ENCODE measurements around the gene TSR1. TPM values are rescaled to one million over a fixed set of nuclear protein-coding genes. Genes with fewer than 3 reads are reported as not detected.

The TSR1 gene
- total RNA-seq, 4 donors from 2014 or later: 20.3 to 70.2 (median 46.0) TPM

DNA sequence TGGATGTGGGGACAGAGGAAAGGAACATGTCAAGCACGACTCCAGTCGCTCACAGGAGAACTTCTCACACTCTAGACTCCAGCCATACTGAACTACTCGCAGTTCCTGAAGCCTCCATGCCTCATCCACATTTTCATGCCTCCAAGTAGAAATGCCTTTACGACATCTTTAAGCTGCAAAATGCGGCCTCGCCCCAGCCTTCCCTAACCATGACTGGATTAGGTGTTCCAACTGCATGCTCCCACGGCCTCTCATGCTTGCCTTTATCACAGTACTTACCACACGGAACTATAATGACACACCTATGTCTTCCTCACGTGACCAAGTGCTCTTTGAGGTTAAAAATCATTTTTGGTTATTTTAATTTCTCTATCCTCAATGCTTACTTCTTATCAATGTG lies 56.5 kb downstream of the TSR1 start:
- Histone ChIP-seq H3K4me1 (peaks cover 0 to 7% (median 0%) of the 10 kb centered on the region in 3 donors), H3K4me3 (no peak overlapping the region), H3K27me3 (no peaks in the 10 kb centered on the region), H3K9me3 (no peaks in the 10 kb centered on the region), H3K36me3 (peaks cover 23 to 97% (median 32%) of the 10 kb centered on the region in 3 donors), H3K27ac (no peak overlapping the region)
- intact Hi-C loops (cut with DNase I): no loop called here
- TF ChIP-seq POLR2A (IDR thresholded peaks at IDR 0.05) (no peak), CTCF (IDR thresholded peaks at IDR 0.05) (no peak)
- no peak for DNase-seq
- 80 to 92% methylated on average over 9 of the region's 9 CpGs for WGBS, 2 donors

DNA sequence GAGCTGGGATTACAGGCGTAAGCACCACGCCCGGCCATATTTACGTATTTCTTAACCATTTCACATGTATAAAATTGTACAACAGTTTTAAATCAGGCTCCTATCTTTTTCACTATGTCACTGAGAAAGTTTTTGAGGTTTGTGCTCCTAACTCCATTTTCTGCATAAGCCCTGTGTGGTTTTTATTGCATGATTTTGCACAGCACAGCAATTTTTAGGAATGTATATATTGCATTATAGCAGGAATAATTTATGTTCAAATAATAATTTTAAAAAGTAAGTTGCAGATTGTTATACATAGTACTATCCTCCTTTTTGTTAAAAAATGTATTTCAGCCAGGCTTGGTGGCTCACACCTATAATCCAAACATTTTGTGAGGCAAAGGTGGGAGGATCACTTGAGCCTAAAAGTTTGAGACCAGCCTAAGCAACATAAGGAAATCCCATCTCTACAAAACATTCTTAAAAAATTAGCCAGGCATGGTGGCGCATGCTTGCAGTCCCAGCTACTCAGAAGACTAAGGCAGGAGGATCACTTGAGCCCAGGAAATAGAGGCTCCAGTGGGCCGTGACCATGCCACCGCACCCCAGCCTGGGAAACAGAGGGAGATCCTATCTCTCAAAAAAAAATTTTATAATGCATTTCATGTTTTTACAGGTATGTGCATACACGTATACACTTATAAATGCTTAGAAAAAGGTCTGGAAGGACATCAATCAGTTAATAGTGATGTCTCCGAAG lies 58.7 kb downstream of the TSR1 start:
- no peaks in the 10 kb centered on the region for H3K9me3 ChIP-seq
- TF ChIP-seq POLR2A (IDR thresholded peaks at IDR 0.05): no peak
- no peak for TF ChIP-seq CTCF (IDR thresholded peaks at IDR 0.05)
- no peaks in the 10 kb centered on the region for H3K27me3 ChIP-seq
- DNase-seq: no peak
- no peak overlapping the region for H3K4me3 ChIP-seq
- intact Hi-C loops (cut with DNase I): no loop called here
- peaks cover 0 to 7% (median 0%) of the 10 kb centered on the region in 3 donors for H3K4me1 ChIP-seq
- H3K27ac ChIP-seq: no peak overlapping the region
- WGBS, 2 donors: 91 to 93% methylated on average over 9 of the region's 9 CpGs
- H3K36me3 ChIP-seq: peaks cover 16 to 97% (median 28%) of the 10 kb centered on the region in 3 donors

DNA sequence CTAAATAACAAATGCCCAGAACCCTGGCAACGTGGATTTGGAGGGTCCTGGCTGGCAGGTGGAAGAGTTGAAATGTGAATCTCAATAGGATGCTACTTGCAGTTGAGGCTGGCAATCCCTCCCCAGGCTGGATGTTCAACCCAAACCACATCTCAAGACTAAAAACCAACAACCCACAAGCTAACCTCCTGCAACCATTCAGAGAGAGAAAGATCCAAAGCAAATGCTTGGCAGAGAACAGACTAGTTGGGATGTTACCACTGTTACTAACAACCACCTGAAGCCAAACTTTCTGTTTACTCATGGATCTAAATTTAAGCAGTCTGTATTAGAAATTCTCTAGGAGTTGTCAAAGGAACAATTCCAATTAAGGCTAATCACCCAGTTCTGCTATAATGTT lies 60.5 kb downstream of the TSR1 start:
- H3K36me3 ChIP-seq: peaks cover 10 to 94% (median 18%) of the 10 kb centered on the region in 3 donors
- DNase-seq: no peak
- H3K27me3 ChIP-seq: no peaks in the 10 kb centered on the region
- H3K9me3 ChIP-seq: no peaks in the 10 kb centered on the region
- intact Hi-C loops (cut with DNase I): no loop called here
- H3K27ac ChIP-seq: no peak overlapping the region
- 54 to 86% methylated on average over 1 of the region's 1 CpG for WGBS, 2 donors
- H3K4me1 ChIP-seq: peaks cover 0 to 7% (median 0%) of the 10 kb centered on the region in 3 donors
- no peak overlapping the region for H3K4me3 ChIP-seq
- no peak for TF ChIP-seq POLR2A (IDR thresholded peaks at IDR 0.05)
- TF ChIP-seq CTCF (IDR thresholded peaks at IDR 0.05): no peak

- TF ChIP-seq CTCF (IDR thresholded peaks at IDR 0.05): no peak
- WGBS, 2 donors: 66 to 80% methylated on average over 2 of the region's 2 CpGs
- H3K9me3 ChIP-seq: no peaks in the 10 kb centered on the region
- no peak overlapping the region for H3K27ac ChIP-seq
- H3K36me3 ChIP-seq: peaks cover 5 to 94% (median 7%) of the 10 kb centered on the region in 3 donors
- H3K4me3 ChIP-seq: no peak overlapping the region
- DNase-seq: no peak
- H3K27me3 ChIP-seq: no peaks in the 10 kb centered on the region
- intact Hi-C loops (cut with DNase I): no loop called here
- H3K4me1 ChIP-seq: peaks cover 0 to 7% (median 0%) of the 10 kb centered on the region in 3 donors
These were observed 61.8 kb downstream of the TSR1 start for GRCh38 chr17:2274414-2274813.

Small RNA genes lying within 50 kb of the gene (small RNA-seq; reads per million reads assigned to genes)
- gene AC006435.3 (0 reads per million in 4 donors), gene SNORD91A (2,088 to 3,546 (median 3,056) reads per million in 4 donors), gene SNORD91B (318 to 453 (median 375) reads per million in 4 donors)

Other genes starting within 250 kb of the TSR1 start
- 10 to 100 TPM; 17.9 to 24.0 (median 20.1) TPM for gene SMG6, start 32.7 kb downstream of the TSR1 start, total RNA-seq
- 10 to 100 TPM in 3 of 4 donors, 1 to 10 TPM in 1; 8.7 to 34.8 (median 15.8) TPM for gene SRR, start 32.5 kb downstream of the TSR1 start, total RNA-seq
- 10 to 100 TPM; 24.3 to 67.9 (median 35.3) TPM for gene SGSM2, start 1.0 kb upstream of the TSR1 start, total RNA-seq
- 10 to 100 TPM in 3 of 4 donors, 1 to 10 TPM in 1; 7.2 to 23.0 (median 17.4) TPM for gene MNT, start 64.6 kb upstream of the TSR1 start, total RNA-seq
- gene METTL16, start 175.4 kb upstream of the TSR1 start, total RNA-seq: 10 to 100 TPM; 12.5 to 31.5 (median 25.3) TPM

Data from esophagus squamous epithelium (tissue), 5 donors.